ENCODE results near the gene IQCE.
A peak's percentile ranks its signal among the peaks of the same experiment; 100 is the strongest.
"Not testable (repeated sequence)": the region's sequence is repeated elsewhere in the genome, so short reads cannot be mapped to it uniquely, and the experiment has no call there.

Gene IQCE

GRCh38 chr7:2553831-2554581 lies 4.8 kb upstream of the IQCE start:
- DNase-seq (ENCODE audit: low read depth) = no peak

GRCh38 chr7:2554661-2555111 lies 4.1 kb upstream of the IQCE start:
- DNase-seq (ENCODE audit: low read depth) = no peak

- peak; percentile 92 for DNase-seq (ENCODE audit: low read depth)
Observed at GRCh38 chr7:2555121-2556052, 3.4 kb upstream of the IQCE start, which contains the start of gene BRAT1. Gene BRAT1 (minus strand): TSS chr7:2555524. CDS start chr7:2554431, 1,093 bp downstream.

- DNase-seq (ENCODE audit: low read depth) = no peak
Observed at GRCh38 chr7:2559283-2559950, 638 bp downstream of the IQCE start.

GRCh38 chr7:2563955-2564354 lies 5.2 kb downstream of the IQCE start:
- DNase-seq (ENCODE audit: low read depth) = not testable (repeated sequence)

GRCh38 chr7:2564970-2565540 lies 6.3 kb downstream of the IQCE start:
- no peak for DNase-seq (ENCODE audit: low read depth)

GRCh38 chr7:2566348-2566889 lies 7.6 kb downstream of the IQCE start:
- DNase-seq (ENCODE audit: low read depth) = no peak

GRCh38 chr7:2566890-2567678 lies 8.3 kb downstream of the IQCE start:
- no peak for DNase-seq (ENCODE audit: low read depth)

- DNase-seq (ENCODE audit: low read depth) = no peak
Observed at GRCh38 chr7:2567679-2568278, 9.0 kb downstream of the IQCE start.

- no peak for DNase-seq (ENCODE audit: low read depth)
Observed at GRCh38 chr7:2568521-2569223, 9.9 kb downstream of the IQCE start.

GRCh38 chr7:2569421-2569820 lies 10.6 kb downstream of the IQCE start:
- no peak for DNase-seq (ENCODE audit: low read depth)

GRCh38 chr7:2570021-2570420 lies 11.2 kb downstream of the IQCE start:
- DNase-seq (ENCODE audit: low read depth) = no peak

- DNase-seq (ENCODE audit: low read depth) = no peak
Observed at GRCh38 chr7:2571409-2571808, 12.6 kb downstream of the IQCE start.

GRCh38 chr7:2572101-2572842 lies 13.5 kb downstream of the IQCE start:
- no peak for DNase-seq (ENCODE audit: low read depth)

GRCh38 chr7:2573761-2574160 lies 15.0 kb downstream of the IQCE start:
- no peak for DNase-seq (ENCODE audit: low read depth)

GRCh38 chr7:2575046-2575732 lies 16.4 kb downstream of the IQCE start:
- no peak for DNase-seq (ENCODE audit: low read depth)

GRCh38 chr7:2575733-2576340 lies 17.1 kb downstream of the IQCE start:
- no peak for DNase-seq (ENCODE audit: low read depth)
